GM19238 (cell line): ENCODE data around the gene FNDC1.
"Not testable (repeated sequence)": the region's sequence is repeated elsewhere in the genome, so short reads cannot be mapped to it uniquely, and the experiment has no call there.

Experiments
- DNase-seq: peaks from one replicate; pipeline ENCODE4 v3.0.0; 2011; ENCODE audit warnings: low spot score; ENCODE audit not compliant: insufficient read length

Gene FNDC1

DNA sequence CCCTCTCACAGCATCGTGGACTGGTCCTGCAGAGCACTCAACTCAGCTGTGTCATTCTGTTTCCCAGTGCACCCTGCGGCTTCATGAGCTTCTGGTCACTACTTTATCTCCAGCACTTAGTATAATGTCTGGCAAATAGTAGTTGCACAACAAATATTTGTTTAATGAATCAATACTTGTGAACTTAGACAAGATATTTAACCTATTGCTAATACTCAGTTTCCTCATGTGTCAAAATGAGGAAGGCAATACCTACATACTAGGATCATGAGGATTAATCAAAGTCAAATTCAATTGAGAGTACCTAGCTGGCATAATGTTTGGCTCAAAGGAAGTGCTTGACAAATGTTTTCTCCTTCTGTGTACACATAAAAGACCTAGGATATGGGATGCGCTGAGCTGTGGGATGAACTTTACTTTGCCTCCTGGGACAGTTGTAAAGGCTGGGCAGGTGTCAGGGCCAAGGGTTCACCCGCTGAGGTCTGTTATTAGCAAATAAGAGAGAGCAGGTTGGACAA is 86.3 kb downstream of the FNDC1 start:
- DNase-seq, result no peak

DNA sequence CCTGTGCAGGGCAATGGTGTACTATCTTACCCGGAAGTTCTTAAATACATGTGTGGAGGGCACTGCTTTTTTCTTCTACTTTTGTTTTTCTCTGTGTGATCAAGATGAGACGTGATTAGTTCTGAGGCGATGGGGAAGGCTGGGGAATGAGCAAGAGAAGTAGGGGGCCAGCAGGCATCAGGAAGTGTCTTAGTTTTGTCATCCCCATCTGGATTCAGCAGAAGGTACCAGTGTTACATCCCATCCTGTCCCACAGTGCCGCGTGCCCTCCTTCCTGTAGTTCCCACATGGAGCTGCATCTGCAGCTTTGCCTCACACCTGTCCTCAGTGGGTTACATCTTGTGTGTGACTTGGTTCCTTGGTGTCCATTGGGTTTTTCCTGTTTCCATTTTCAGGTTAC is 86.9 kb downstream of the FNDC1 start:
- DNase-seq, result no peak

DNA sequence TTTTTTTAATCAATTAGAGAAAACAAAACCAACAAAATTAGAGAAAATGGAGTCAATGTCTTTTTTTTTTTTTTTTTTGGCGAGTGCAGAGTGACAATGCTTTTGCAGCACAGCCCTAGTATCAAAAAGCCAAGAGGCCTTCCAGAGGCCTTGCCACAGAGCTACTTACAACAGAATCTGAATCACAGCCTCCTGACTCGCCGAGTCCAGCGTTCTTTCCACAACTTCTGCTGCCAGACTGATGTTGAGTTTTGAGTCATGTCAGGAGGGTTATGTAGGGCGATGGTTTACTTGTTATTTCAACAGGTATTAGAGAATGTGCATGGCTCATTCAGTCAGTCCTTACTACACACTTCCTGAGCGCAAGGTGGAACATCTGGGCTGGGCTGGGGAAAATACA is 88.6 kb downstream of the FNDC1 start:
- DNase-seq, result no peak

DNA sequence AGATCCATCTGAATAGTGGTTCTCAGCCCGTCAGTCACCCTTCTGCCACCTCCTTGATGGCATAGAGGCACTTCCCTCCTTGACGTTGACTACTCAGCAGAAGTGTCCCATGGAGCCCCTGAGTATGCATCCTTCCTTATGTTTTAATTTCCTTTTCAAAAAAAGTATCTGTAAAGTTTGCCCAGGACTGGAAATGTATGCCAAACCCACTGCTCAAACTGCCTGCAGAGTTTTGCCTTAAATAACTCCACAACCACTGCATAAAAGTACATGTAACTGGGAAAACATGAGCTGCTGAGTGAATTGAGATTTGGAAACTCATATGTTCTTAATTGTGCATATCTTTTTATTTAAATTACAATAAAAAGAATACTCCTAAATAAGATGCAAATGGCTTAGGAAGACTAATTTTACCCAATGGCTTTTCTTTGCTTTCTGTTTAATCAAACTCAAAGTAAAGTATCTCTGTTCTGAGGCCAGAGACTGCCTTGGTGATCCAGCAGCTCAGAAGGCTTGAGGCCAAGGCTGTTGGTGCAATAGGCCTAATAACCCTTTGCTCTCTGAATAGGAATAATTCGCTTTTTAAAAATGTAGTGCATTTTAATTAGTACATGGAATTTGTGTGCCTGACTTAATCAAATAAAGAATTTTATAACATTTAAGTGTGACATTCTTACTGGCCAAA is 90.4 kb downstream of the FNDC1 start:
- no peak for DNase-seq

DNA sequence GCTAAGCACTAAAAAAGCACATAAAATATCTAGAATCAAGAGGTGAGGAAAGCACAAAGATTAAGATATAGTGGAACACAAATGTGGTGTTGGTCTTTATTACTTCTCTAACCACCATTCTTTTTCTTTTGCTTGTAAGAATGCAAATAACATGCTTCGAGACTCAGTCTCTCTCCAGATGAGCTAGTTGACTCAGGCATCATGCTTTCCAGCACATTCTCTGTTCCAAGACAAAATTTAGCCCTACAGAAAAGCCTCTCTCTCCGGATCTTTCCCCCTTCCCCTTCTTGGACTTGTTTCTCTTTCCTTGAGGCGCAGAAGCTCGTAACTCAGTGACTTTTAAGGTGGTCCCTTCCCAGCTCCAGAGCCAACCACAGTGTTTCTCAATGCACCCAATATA is 91.0 kb downstream of the FNDC1 start:
- DNase-seq, result no peak

DNA sequence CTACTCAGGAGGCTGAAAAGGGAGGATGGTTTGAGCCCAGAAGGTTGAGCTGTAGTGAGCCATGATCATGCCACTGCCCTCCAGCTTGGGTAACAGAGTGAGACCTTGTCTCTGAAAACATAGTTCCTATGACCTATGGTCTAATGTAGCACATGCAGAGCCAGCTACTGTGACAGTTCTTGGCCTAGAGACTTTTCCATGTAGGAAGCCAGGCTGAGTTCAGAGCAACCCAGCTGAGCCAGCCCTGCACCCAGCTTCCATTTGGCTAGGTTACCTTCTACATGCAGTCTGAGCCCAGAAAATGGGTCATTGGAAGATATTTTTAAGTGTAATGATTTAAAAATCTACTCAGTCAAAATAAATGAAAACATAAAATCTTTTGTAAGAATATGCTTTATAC is 92.8 kb downstream of the FNDC1 start:
- no peak for DNase-seq

DNA sequence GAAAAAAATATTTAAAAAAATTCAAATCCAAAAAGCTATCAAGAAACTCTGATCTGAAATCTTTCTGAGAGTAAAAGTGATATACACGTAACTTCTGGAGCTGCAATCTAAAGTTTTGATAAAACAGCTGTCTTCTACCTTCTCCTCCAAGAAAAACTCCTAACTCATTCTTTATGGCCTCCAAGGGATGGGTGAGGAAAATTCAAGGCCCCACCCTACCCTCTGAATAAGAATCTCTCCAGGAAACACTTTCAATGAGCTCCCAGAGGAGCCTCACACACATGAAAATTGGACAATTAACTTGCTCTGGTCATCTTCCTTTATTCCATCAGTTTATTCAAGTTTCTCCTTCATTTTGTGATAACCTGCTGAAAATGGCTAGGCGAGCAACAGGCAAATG is 93.4 kb downstream of the FNDC1 start:
- DNase-seq, result no peak

DNA sequence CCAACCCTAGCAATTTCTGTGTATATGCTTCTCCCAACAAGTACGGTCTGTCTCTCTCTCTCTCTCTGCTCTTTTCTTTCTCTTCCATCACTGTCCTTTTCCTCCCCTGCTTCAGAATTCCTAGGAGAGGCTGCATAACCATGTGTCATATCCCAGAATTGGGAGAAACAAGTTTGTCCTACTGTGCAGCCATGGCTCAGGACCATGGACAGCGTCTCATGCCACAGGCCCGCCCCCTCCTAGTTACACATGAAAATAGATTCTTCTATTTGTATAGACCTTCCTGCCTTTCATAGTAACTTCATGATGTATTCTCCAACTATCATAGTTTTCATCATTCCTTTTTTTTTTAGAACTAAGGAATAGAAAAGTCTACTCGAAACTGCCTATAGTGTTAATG is 98.0 kb downstream of the FNDC1 start:
- no peak for DNase-seq

DNA sequence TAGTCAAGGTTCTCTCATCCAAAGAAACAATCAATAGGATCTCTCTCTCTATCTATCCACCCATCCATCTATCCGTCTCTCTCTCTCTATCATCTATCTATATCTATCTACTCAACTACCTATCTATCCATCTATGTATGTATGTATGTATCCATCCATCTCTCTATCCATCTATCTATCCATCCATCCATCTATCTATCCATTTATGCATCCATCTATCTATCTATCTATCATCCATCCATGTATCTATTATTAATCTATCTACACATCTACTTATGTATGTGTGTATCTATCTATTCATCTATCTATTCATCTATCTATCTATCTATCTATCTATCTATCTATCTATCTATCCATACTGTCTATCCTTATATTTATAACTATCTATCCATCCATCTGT is 99.3 kb downstream of the FNDC1 start:
- no peak for DNase-seq

DNA sequence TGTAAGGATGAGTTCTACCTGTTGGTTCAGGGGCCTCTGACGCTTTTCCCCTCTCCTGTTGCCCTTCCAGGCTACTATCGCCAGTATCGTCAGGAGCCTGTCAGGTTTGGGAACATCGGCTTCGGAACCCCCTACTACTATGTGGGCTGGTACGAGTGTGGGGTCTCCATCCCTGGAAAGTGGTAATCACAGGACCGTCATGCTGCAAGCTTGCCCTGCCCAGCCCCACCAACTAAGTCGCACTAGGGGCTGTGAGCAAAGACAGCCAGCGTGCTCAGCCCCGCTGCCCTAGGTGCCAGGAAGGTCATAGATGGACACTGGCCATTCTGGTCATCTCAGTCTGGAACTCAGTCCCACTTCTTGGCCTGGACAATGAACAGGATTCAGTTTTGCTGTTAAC is 102.1 kb downstream of the FNDC1 start:
- DNase-seq, result no peak

DNA sequence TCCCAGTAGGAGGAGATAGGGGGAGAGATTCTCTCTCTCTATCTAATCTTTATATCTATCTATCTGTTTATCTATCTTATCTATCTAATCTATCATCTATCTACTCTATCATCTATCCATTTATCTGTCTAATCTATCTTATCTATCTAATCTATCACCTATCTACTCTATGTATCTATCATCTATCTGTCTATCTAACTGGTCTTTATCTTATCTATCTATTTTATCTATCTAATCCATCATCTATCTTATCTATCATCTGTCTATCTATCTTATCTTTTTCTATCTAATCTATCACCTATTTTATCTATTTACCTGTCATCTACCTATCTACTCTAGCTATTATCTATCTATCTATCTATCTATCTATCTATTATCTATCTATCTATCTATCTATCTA is 109.4 kb downstream of the FNDC1 start:
- DNase-seq, result no peak

DNA sequence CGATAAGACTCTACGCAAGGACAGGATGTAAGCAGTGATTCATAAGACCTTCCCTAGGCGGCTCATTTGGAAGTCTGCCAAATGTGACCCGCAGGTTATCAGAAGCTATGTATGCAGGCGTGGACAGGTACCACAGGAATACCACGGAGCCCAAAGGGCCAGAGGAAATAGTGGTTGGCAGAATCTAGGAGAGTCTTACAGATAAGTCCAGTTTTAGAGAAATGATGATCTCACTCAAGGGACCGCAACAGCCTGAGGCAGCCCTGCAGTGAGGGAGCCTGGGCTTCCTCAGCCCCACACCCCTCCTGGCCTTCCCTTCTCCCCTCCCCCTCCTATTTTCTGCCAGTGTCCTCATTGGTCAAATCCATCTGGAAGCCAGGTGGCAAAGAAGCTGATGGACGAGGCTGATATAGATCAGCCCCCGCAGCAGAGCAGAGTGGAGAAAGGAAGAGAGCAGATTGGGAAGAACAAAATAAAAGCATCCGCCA is 110.6 kb downstream of the FNDC1 start:
- no peak for DNase-seq

DNA sequence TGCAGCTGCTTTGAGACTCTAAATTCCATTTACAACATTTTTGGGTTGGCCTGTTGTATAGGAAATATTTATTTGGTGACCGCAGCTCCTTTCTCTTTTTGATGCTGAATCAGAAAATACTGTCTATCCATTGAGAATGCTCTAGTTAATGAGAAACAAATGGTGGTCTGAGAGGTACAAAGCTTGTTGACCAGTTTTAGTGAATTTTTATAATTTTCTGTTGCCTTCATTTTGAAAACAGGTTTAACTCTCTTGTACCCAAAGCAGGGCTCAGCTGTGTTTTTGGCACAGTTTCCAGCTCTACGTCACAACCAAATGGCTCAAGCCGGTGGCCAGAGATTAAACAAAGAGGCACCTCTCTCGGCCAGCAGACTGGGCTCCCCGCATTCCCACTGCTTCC is 113.2 kb downstream of the FNDC1 start:
- no peak for DNase-seq

DNA sequence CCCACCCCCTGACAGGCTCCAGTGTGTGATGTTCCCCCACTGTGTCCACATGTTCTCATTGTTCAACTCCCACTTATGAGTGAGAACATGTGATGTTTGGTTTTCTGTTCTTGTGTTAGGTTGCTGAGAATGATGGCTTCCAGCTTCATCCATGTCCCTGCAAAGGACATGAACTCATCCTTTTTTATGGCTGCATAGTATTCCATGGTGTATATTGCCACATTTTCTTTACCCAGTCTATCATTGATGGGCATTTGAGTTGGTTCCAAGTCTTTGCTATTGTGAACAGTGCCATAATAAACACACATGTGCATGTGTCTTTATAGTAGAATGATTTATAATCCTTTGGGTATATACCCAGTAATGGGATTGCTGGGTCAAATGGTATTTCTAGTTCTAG is 115.5 kb downstream of the FNDC1 start:
- DNase-seq, result not testable (repeated sequence)

DNA sequence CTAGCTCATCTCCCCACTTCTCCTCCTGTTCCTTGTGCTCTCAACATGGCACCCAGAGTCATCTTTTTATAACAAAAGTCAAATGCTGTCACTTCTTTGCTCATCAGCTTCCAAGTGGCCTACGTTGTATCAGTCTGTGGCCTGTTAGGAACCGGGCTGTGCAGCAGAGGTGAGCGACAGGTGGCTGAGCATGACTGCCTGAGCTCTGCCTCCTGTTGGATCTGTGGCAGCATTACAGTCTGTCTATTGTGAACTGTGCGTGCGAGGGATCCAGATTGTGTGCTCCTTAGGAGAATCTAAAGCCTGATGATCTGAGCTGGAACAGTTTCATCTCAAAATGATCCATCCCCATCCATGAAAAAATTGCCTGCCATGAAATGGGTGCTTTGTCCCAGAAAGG is 129.6 kb downstream of the FNDC1 start:
- DNase-seq, result no peak

DNA sequence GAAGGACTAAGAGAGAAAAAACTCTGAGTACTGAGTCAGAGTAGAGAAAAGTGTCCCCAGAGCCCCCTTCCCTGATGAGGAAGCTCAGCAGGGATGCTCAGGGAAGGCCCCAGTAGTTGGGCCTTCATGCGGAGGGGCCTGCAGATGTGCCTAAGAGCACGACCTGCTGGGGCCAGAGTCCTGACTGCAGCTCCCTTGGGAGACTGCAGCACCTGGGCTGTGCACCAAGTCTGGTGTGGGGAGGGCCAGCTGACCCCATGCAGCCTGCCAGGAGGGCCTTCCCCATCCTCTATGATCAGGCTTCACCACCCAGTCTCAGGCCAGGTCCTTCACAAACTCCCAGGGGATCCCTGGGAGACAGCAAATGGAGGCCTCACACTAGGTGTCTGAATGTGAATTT is 130.4 kb downstream of the FNDC1 start:
- DNase-seq, result no peak

DNA sequence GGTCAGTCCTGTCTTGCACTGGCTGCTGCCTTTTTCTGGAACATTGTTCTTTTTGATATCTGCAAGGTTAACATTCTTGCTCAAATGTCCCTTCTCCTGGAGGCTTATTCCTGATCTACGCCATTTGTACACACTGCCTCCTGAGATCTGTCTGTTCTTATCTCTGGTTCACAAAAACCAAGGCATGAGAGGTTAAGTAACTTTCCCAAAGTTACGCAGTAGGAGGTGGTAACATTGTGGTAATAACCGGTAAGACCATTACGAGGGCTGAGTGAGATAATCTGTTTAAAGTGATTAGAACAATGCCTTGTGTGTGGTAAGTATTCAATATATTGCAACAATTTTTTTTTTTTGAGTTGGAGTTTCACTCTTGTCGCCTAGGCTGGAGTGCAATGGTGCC is 132.1 kb downstream of the FNDC1 start:
- DNase-seq, result no peak

DNA sequence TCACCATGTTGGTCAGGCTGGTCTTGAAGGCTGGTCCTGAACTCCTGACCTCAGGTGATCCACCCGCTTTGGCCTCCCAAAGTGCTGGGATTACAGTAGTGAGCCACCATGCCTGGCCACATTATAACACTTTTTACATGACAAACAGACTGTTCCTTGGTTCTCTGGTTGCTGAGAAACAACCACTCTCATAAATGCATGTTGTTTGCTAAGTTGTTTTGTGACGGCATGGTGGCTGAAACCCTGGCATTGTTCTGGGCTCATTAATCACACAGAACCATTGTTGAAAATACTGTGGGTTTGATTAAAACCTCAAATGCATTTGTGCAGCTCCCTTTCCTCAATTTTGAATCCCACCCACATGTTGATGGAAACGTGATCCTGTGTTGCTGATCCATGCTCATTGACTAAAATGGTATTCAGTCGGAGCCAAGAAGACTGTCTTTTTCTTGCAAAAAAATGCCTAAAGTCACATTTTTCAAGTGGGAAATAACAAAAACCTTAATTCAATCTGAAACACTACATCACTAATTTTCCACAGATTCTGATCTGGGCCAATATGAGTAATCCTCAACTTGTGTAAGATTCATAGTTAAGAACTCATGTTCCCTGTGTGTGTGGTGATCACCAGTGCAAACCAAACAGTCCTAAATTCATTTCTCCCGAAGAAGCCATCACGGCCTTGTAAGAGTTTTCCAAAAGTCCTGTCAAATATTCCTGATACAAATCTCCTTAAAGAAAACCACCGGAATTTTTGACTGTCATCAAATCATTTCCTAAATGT is 132.8 kb downstream of the FNDC1 start:
- DNase-seq, result no peak

DNA sequence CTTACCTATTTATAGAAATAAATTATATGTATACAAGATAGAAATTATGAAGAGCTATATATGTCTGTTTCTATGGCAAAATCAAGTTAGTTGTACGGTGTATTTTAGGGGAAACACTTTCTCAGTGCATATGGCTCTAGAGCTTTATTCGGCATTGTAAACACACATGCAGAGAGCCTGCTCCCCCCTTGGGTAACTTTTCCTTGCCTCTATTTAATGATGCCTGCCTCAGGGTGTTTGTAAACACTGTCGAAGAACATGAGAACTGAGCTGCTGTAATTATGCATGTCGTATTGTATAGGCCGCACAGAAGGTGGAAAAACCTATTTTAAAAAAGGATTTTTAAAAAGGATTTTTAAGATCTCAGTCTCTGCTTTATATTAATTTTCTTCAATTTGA is 133.4 kb downstream of the FNDC1 start:
- no peak for DNase-seq

DNA sequence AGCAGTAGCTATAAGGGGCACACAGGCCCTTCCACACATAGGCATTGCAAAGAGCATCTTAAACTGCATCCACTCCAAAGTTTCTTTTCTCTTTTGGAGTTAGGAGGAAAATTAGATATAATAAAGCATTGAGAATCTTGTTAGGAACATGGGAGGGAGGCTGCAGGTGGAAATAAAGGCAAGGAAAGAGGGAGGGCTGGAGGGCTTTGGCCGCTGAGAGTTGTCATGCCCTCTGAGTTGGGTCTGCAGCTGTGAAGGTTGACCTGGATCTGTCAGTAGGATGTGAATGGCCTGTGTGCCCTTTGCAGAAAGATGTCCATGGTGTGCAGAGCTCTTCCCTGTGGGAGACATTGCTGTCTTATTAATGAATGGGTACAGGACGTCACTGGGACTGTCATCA is 134.0 kb downstream of the FNDC1 start:
- no peak for DNase-seq

DNA sequence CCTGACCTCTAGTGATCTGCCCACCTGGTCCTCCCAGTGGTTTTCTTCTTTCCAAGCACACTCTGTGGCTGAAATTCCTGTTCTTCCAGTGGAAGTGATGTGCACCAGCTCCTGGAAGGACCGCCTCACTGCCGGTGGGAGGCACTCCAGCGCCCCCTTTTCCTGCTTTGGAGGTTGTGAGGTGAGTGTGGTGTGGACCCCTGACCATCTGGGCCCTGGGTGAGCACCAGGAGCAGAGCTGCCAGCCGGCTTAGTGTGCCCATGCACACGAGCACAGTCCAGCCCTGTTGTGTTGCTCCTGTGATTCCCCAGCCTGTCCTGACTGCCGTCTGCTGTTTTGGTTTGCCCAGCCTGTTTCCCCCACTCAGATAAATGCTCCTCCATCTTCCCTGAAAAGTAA is 134.6 kb downstream of the FNDC1 start:
- no peak for DNase-seq

DNA sequence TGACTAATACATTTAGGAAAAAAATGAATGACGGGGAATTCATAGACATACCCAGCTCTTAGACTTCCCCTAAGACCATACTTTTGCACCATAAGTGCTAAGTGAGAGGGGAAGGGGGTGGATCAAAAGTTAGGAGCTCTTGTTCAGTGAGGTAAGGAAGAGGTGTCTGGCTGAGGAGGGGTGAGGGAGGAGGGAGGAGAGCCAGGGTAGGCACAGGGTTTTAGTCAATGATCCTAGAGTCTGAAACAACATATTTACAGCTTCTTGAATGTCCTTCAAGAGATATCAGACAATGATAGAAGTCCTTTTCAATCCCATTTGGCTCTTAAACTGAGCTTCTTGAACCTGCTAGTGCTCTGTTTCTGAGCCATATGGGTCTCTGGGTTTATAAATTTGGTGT is 135.4 kb downstream of the FNDC1 start:
- no peak for DNase-seq

DNA sequence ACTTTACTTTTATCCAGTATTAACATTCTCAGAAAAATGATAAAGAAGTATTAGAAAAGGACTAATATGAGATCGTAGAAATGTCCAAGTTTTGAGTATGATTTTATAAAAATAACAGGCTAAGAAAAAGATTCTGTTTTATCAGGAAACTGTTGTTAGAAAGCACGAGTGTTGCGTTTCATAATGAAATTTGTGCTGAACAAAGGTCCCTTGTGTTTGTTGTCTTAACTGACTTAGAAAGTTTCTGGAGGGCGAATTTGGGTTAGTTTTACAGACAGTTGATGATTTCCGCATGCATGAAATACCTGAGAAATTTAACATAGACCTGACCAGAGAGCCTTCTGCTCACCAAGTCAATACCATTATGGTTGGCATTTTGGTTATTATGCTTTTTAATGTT is 136.0 kb downstream of the FNDC1 start:
- no peak for DNase-seq
